Pancreas (tissue), 10 donors: ENCODE measurements around the gene PRSS22. TPM values are rescaled to one million over a fixed set of nuclear protein-coding genes. Genes with fewer than 3 reads are reported as not detected.

Experiments used
- ATAC-seq, 4 donors: fragments of 200-7000 bp; cut with Tn5 transposase; one replicate each; pipeline versions ENCODE4 v1.8.0 to v1.9.1; 2020; ENCODE audit warnings: mild to moderate bottlenecking in 4 of 4, moderate library complexity in 4 of 4
- DNase-seq, 6 donors: peaks; one replicate each; pipeline ENCODE4 v3.0.0-alpha.2; 2020
- FAIRE-seq: peaks from 2 replicates; lab custom pipeline; 2012; peaks lifted over from hg19 to GRCh38; lab: Jason Lieb, UNC
- H3K27ac ChIP-seq, 4 donors: fragments of 200-600 bp; sonication (generic); 1 replicate in 3 of 4; 2 replicates in 1 of 4; pipeline versions ENCODE4 v1.5.0 to v1.8.0; 2020
- H3K27me3 ChIP-seq, 4 donors: fragments of 200-600 bp; one replicate each; pipeline ENCODE4 v1.8.0; 2021
- H3K36me3 ChIP-seq, 3 donors: fragments of 200-600 bp; sonication (generic) in 1 of 3; one replicate each; pipeline versions ENCODE4 v1.5.0 to v1.8.0; 2020 to 2021
- H3K4me1 ChIP-seq, 3 donors: fragments of 200-600 bp; one replicate each; pipeline ENCODE4 v1.8.0; 2021
- H3K4me3 ChIP-seq, 4 donors: fragments of 200-600 bp; sonication (generic) in 2 of 4; one replicate each; pipeline versions ENCODE4 v1.5.0 to v1.8.0; 2020 to 2021
- H3K9me3 ChIP-seq, 4 donors: fragments of 200-600 bp; one replicate each; pipeline ENCODE4 v1.8.0; 2021
- WGBS, 2 donors: extraction: QIAGEN DNeasy Blood & Tissue Kit; methylation state at CpG; one replicate each; pipeline ENCODE4 v1.1.7; 2013; 5-methylcytosine and 5-hydroxymethylcytosine counted together
- intact Hi-C, 3 donors: fragments of 100-400 bp; cut with DNase I; formaldehyde crosslinking; loops; one replicate each; pipeline versions ENCODE4 v1.11.1 to v1.14.2; 2022
- polyA plus RNA-seq, 2 donors: library from polyadenylated mRNA; stranded (reverse); fragments of 200-250 nt; gene quantifications; one replicate each; pipeline ENCODE4 v1.2.3, GENCODE V29; 2013
- total RNA-seq, 6 donors: library from RNA; stranded (reverse); fragmentation: NEBNext Ultra II Directional in 4 of 6; extraction: Animal tissue kit (Norgen Biotek cat#: 25700) in 4 of 6; gene quantifications; one replicate each; pipeline versions ENCODE4 v1.2.1 to v1.2.4, GENCODE V29; 2021 to 2023
- TF ChIP-seq, protein P1 (sequence below), 4 donors: fragments of 200-600 bp; sonication (generic) in 3 of 4; IDR thresholded peaks; one replicate each; pipeline versions ENCODE4 v1.5.0 to v1.8.0; 2021; ENCODE audit warnings: antibody characterized with exemption in 4 of 4
- donor health status: healthy with polysubstance abuse.
- donor health status: DM: no; HTN: no; CAD: no; lungs with moderate emphysema.
- donor health status: DM: no; HTN: no; CAD: no.
- donor health status: control.
- donor health status: control.
- donor health status: Bipolar disorder and iron deficiency.
- donor health status: DM: yes; HTN: yes; CAD: no.
- donor health status: DM: no; HTN: no; CAD: no.
- donor health status: DM: no; HTN: no; CAD: no.
- donor health status: DM: yes; HTN: yes; CAD: no.

Gene PRSS22
- total and polyA plus RNA-seq, 8 donors: 8.4 to 59.5 (median 16.9) TPM

GRCh38 chr16:2804728-2805127, 53.2 kb downstream of the PRSS22 start:
- FAIRE-seq: no peak
- WGBS, 2 donors: 79 to 88% methylated on average over 4 of the region's 4 CpGs
- ATAC-seq: no peak
- H3K36me3 ChIP-seq: no peaks in the 10 kb centered on the region
- DNase-seq: peak in 2 of 6 donors; percentile 11 to 23
- intact Hi-C loops: no loop called here
- H3K9me3 ChIP-seq: no peaks in the 10 kb centered on the region
- no peaks in the 10 kb centered on the region for H3K27me3 ChIP-seq
- H3K4me1 ChIP-seq: no peaks in the 10 kb centered on the region
- TF ChIP-seq, protein P1, sequence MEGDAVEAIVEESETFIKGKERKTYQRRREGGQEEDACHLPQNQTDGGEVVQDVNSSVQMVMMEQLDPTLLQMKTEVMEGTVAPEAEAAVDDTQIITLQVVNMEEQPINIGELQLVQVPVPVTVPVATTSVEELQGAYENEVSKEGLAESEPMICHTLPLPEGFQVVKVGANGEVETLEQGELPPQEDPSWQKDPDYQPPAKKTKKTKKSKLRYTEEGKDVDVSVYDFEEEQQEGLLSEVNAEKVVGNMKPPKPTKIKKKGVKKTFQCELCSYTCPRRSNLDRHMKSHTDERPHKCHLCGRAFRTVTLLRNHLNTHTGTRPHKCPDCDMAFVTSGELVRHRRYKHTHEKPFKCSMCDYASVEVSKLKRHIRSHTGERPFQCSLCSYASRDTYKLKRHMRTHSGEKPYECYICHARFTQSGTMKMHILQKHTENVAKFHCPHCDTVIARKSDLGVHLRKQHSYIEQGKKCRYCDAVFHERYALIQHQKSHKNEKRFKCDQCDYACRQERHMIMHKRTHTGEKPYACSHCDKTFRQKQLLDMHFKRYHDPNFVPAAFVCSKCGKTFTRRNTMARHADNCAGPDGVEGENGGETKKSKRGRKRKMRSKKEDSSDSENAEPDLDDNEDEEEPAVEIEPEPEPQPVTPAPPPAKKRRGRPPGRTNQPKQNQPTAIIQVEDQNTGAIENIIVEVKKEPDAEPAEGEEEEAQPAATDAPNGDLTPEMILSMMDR (IDR thresholded peaks at IDR 0.05): no peak
- no peak overlapping the region for H3K27ac ChIP-seq
- H3K4me3 ChIP-seq: no peak overlapping the region

- Histone ChIP-seq H3K27ac (no peak overlapping the region), H3K4me3 (no peak overlapping the region), H3K36me3 (no peaks in the 10 kb centered on the region), H3K4me1 (no peaks in the 10 kb centered on the region), H3K27me3 (no peaks in the 10 kb centered on the region), H3K9me3 (no peaks in the 10 kb centered on the region)
- ATAC-seq (no peak), DNase-seq (no peak), FAIRE-seq (no peak)
- TF ChIP-seq, protein P1 (IDR thresholded peaks at IDR 0.05): no peak
- WGBS, 2 donors: 78 to 81% methylated on average over 3 of the region's 3 CpGs
- intact Hi-C loops: no loop called here
These were observed 54.3 kb downstream of the PRSS22 start for GRCh38 chr16:2803545-2804195.

Other genes with a start within 250 kb of the PRSS22 start
- 1 to 10 TPM; 4.5 to 8.9 (median 6.7) TPM for gene KCTD5, start 175.6 kb downstream of the PRSS22 start, total RNA-seq
- gene KCTD5, start 175.6 kb downstream of the PRSS22 start, polyA plus RNA-seq: 1 to 10 TPM; 6.3 to 7.7 TPM
- under 1 TPM; 0.22 to 0.69 (median 0.50) TPM for gene PRSS27, start 137.9 kb downstream of the PRSS22 start, total RNA-seq
- 1 to 10 TPM; 2.0 to 2.1 TPM for gene PRSS27, start 137.9 kb downstream of the PRSS22 start, polyA plus RNA-seq
- 100 to 1,000 TPM; 244 to 448 (median 301) TPM for gene SRRM2, start 105.5 kb downstream of the PRSS22 start, total RNA-seq
- 1,000 to 10,000 TPM in 1 of 2 donors, 100 to 1,000 TPM in 1; 850 to 1,932 TPM for gene SRRM2, start 105.5 kb downstream of the PRSS22 start, polyA plus RNA-seq
- gene ELOB, start 80.9 kb downstream of the PRSS22 start, total RNA-seq: 100 to 1,000 TPM in 2 of 6 donors, 10 to 100 TPM in 4; 69.9 to 107 (median 95.0) TPM
- gene ELOB, start 80.9 kb downstream of the PRSS22 start, polyA plus RNA-seq: 100 to 1,000 TPM; 157 to 318 TPM
- gene PRSS33, start 70.6 kb downstream of the PRSS22 start, total RNA-seq: not detected
- gene PRSS33, start 70.6 kb downstream of the PRSS22 start, polyA plus RNA-seq: under 1 TPM in 1 of 2 donors, not detected in 1; 0.05 TPM
- not detected for gene PRSS41, start 59.7 kb downstream of the PRSS22 start, total RNA-seq
- not detected for gene PRSS41, start 59.7 kb downstream of the PRSS22 start, polyA plus RNA-seq
- gene PRSS21, start 40.9 kb downstream of the PRSS22 start, total RNA-seq: 1 to 10 TPM in 4 of 6 donors, under 1 TPM in 1, not detected in 1; 0.60 to 3.2 (median 1.4) TPM
- gene PRSS21, start 40.9 kb downstream of the PRSS22 start, polyA plus RNA-seq: under 1 TPM; 0.59 to 0.99 TPM
- gene ZG16B, start 27.9 kb downstream of the PRSS22 start, total RNA-seq: 1 to 10 TPM in 1 of 6 donors, under 1 TPM in 5; 0.43 to 1.5 (median 0.80) TPM
- gene ZG16B, start 27.9 kb downstream of the PRSS22 start, polyA plus RNA-seq: 1 to 10 TPM in 1 of 2 donors, under 1 TPM in 1; 0.65 to 1.7 TPM
- gene FLYWCH2, start 25.0 kb upstream of the PRSS22 start, total RNA-seq: 10 to 100 TPM in 1 of 6 donors, 1 to 10 TPM in 5; 5.8 to 10.1 (median 7.7) TPM
- 10 to 100 TPM; 18.2 to 26.1 TPM for gene FLYWCH2, start 25.0 kb upstream of the PRSS22 start, polyA plus RNA-seq
- gene FLYWCH1, start 53.8 kb upstream of the PRSS22 start, total RNA-seq: 10 to 100 TPM; 11.5 to 18.6 (median 14.9) TPM
- 10 to 100 TPM; 31.5 to 40.4 TPM for gene FLYWCH1, start 53.8 kb upstream of the PRSS22 start, polyA plus RNA-seq
- under 1 TPM in 3 of 6 donors, not detected in 3; 0.09 to 0.32 (median 0.16) TPM for gene KREMEN2, start 106.1 kb upstream of the PRSS22 start, total RNA-seq
- under 1 TPM; 0.07 to 0.27 TPM for gene KREMEN2, start 106.1 kb upstream of the PRSS22 start, polyA plus RNA-seq
- gene PAQR4, start 111.2 kb upstream of the PRSS22 start, total RNA-seq: 1 to 10 TPM; 5.3 to 9.1 (median 6.3) TPM
- 10 to 100 TPM in 1 of 2 donors, 1 to 10 TPM in 1; 6.6 to 12.5 TPM for gene PAQR4, start 111.2 kb upstream of the PRSS22 start, polyA plus RNA-seq
- 1 to 10 TPM in 3 of 6 donors, under 1 TPM in 3; 0.28 to 1.7 (median 1.1) TPM for gene PKMYT1, start 122.3 kb upstream of the PRSS22 start, total RNA-seq
- gene PKMYT1, start 122.3 kb upstream of the PRSS22 start, polyA plus RNA-seq: 1 to 10 TPM; 3.7 to 4.8 TPM
- 1 to 10 TPM; 1.7 to 5.1 (median 2.4) TPM for gene CLDN9, start 154.8 kb upstream of the PRSS22 start, total RNA-seq
- 10 to 100 TPM; 10.5 to 12.1 TPM for gene CLDN9, start 154.8 kb upstream of the PRSS22 start, polyA plus RNA-seq
- 1 to 10 TPM in 2 of 6 donors, under 1 TPM in 4; 0.37 to 5.1 (median 0.73) TPM for gene CLDN6, start 160.0 kb upstream of the PRSS22 start, total RNA-seq
- 1 to 10 TPM in 1 of 2 donors, under 1 TPM in 1; 0.12 to 3.2 TPM for gene CLDN6, start 160.0 kb upstream of the PRSS22 start, polyA plus RNA-seq
- 10 to 100 TPM; 26.8 to 91.1 (median 66.7) TPM for gene TNFRSF12A, start 162.2 kb upstream of the PRSS22 start, total RNA-seq
- 100 to 1,000 TPM; 166 to 185 TPM for gene TNFRSF12A, start 162.2 kb upstream of the PRSS22 start, polyA plus RNA-seq
- 10 to 100 TPM; 10.5 to 24.1 (median 12.4) TPM for gene HCFC1R1, start 165.8 kb upstream of the PRSS22 start, total RNA-seq
- gene HCFC1R1, start 165.8 kb upstream of the PRSS22 start, polyA plus RNA-seq: 100 to 1,000 TPM in 1 of 2 donors, 10 to 100 TPM in 1; 93.1 to 119 TPM
- 10 to 100 TPM in 1 of 6 donors, 1 to 10 TPM in 5; 6.2 to 13.0 (median 7.7) TPM for gene THOC6, start 165.9 kb upstream of the PRSS22 start, total RNA-seq
- gene THOC6, start 165.9 kb upstream of the PRSS22 start, polyA plus RNA-seq: 10 to 100 TPM; 33.2 to 38.2 TPM
- gene BICDL2, start 178.8 kb upstream of the PRSS22 start, total RNA-seq: 100 to 1,000 TPM in 1 of 6 donors, 10 to 100 TPM in 5; 48.9 to 106 (median 64.3) TPM
- gene BICDL2, start 178.8 kb upstream of the PRSS22 start, polyA plus RNA-seq: 100 to 1,000 TPM; 126 to 325 TPM
- 1 to 10 TPM in 2 of 6 donors, under 1 TPM in 4; 0.28 to 1.6 (median 0.72) TPM for gene MMP25, start 188.4 kb upstream of the PRSS22 start, total RNA-seq
- gene MMP25, start 188.4 kb upstream of the PRSS22 start, polyA plus RNA-seq: 1 to 10 TPM; 1.4 to 1.6 TPM
- 100 to 1,000 TPM; 151 to 928 (median 250) TPM for gene IL32, start 207.5 kb upstream of the PRSS22 start, total RNA-seq
- 100 to 1,000 TPM; 232 to 815 TPM for gene IL32, start 207.5 kb upstream of the PRSS22 start, polyA plus RNA-seq
- gene ZSCAN10, start 241.1 kb upstream of the PRSS22 start, total RNA-seq: under 1 TPM in 1 of 6 donors, not detected in 5; 0.35 TPM
- gene ZSCAN10, start 241.1 kb upstream of the PRSS22 start, polyA plus RNA-seq: not detected